TTC549 (cell line): ENCODE measurements around the gene CISD3.

Source experiments
- FAIRE-seq: peaks from 2 replicates; lab custom pipeline; 2012; peaks lifted over from hg19 to GRCh38; lab: Jason Lieb, UNC

The CISD3 gene

DNA sequence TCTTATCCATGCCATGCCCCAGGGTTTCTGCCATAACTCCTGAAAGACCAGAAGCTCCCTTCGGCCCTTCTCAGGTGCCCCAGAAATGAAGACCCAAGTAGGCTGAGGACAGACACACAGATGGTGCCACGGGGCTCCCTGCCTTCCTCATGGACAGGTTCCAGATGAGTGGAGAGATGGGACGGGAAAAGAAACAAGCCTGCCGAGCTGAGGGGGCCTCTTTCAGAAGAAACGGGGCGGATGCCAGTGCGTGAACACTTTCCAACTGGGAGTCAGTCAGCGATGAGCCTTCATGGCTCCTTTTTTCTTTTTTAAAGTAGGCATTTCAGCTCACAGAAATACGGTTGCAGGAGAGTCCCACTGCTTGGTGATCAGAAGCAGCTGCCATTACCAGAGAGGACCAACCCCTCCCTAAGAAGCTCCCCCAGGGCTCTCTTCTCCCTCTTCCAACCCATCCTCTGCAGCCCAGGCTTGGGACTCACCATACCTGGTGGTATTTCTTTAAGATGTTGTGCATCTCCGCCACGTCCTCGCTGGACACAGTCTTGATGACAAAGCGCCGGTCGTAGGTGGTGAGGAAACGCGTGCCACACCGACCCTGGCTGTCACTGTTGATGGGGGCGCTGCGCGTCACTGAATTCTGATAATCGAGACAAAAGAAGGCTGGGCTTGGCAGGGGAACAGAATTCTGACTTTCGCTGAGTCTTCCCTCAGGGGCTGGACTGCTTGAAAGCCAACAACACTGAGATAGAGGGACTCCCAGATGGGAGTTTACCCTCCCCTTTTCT lies 50.0 kb downstream of the CISD3 start:
- no peak for FAIRE-seq

DNA sequence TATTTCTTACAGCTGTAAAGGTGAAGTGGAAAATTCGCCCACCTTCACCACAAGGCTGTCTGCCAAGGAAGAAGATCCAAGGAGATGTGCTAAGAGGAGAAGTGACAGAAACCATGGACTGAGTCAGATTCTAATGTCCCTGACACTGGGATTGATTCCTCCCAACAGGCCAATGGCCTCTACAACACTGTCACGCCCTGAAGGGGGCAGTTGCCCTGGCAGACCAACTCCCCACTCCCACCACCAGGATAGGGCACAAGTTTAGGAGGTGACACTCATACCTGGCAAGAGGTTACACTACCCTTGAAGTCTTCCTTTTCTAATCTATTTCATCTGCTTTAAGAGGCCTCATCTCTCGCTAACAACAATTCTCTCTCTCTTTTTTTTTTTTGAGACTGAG lies 53.1 kb downstream of the CISD3 start:
- FAIRE-seq: no peak
